Measurements from ENCODE around the gene BCR. TPM values are rescaled to one million over a fixed set of nuclear protein-coding genes. Genes with fewer than 3 reads are reported as not detected.

Gene BCR
- total and polyA plus RNA-seq, 2 of the 13 experiments (the other 11 are each of a cell fraction or from before 2014, with no cell fraction given) = 19.9 to 33.6 TPM

DNA sequence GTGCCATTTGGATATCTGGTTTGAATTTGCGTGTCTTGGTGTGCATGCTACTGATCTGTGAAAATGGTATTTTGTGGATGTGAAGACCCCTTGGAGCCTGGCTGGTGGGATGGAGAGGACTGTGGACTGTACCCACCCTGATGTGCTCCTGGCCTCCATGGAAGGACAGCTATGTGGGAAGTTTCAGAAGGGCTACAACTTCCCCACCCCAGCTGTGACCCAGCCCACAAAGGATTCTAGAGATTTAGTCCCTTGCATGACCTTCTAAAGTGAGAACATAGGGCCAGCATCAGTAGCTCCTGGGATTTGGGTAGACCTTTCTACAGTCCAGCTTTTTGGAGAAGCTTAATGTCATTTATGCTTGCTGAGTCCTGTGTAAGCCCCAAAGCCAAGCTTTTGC lies 173.4 kb downstream of the BCR start (continued):
- TF ChIP-seq, protein P1, sequence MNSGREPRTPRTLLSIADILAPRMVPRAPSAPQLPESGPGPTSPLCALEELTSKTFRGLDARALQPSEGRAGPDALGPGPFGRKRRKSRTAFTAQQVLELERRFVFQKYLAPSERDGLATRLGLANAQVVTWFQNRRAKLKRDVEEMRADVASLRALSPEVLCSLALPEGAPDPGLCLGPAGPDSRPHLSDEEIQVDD (CRISPR knock-in tag; IDR thresholded peaks at IDR 0.05; ENCODE audit: borderline replicate concordance) = no peak
- no peak for TF ChIP-seq MIER3 (CRISPR knock-in tag; IDR thresholded peaks at IDR 0.05; ENCODE audit: borderline replicate concordance)
- no peak for TF ChIP-seq NFIB (CRISPR knock-in tag; IDR thresholded peaks at IDR 0.05; ENCODE audit: borderline replicate concordance)
- TF ChIP-seq ZNF136 (CRISPR knock-in tag; IDR thresholded peaks at IDR 0.05; ENCODE audit: low read depth) = no peak
- TF ChIP-seq GPN1 (CRISPR knock-in tag; IDR thresholded peaks at IDR 0.05; ENCODE audit: borderline replicate concordance) = no peak
- TF ChIP-seq REXO4 (CRISPR knock-in tag; IDR thresholded peaks at IDR 0.05; ENCODE audit: borderline replicate concordance) = no peak

DNA sequence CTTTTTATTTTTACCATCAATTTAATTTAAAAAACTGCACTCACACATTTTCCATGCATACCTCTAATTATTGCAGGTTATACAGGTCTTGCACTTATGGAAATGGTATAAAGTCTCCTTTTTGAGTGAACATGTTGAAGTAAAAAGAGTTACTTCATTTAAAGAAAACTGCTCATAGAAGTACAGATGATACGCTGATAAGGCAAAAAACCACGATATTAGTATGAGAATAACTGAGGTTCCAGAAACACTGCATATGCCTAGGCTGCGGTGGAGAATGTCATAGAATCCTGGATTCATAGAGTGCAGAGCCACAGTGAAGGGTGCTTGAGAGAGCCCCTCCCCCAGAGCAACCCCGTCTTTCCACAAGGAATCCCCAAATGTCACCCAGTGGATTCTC lies 175.8 kb downstream of the BCR start:
- no peaks in the 10 kb centered on the region for H4K20me1 ChIP-seq (ENCODE audit: insufficient read depth, low read length)
- no peaks in the 10 kb centered on the region for H3K79me2 ChIP-seq (ENCODE audit: insufficient read depth, low read length)
- no peaks in the 10 kb centered on the region for H3K9me3 ChIP-seq (ENCODE audit: low read length)
- intact Hi-C loops (cut with micrococcal nuclease; ENCODE audit: unreplicated experiment) (no loop called here), in situ Hi-C loops (cut with HindIII; ENCODE audit: extremely low pct_ligation_motif_present, low pct_unique_long_range_greater_than_20kb) (no loop called here)
- 40% methylated on average over 4 of the region's 4 CpGs for WGBS (ENCODE audit: low lambda C conversion rate)
- DNase-seq (ENCODE audit: low spot score) (no peak), ATAC-seq (no peak), FAIRE-seq (no peak)
- no peak overlapping the region for H2AFZ ChIP-seq (ENCODE audit: low read length)
- ChIA-PET POLR2A (no interaction called here), CTCF (ENCODE audit: low intra/inter-chr PET ratio, low total read pairs) (no interaction called here)
- H3K27me3 ChIP-seq (ENCODE audit: control insufficient read depth in 1 of 2, insufficient read depth in 2 of 2, low read length in 2 of 2) = peaks cover 0 to 34% of the 10 kb centered on the region in 2 experiments; a peak in 2 of 5 replicates
- H3K36me3 ChIP-seq (replicated peaks in 1 of 2; ENCODE audit: control insufficient read depth in 1 of 2, insufficient read depth in 2 of 2, low read length in 2 of 2) = no peaks in the 10 kb centered on the region
- no peak overlapping the region for H3K9ac ChIP-seq (ENCODE audit: insufficient read depth, low read depth, low read length)
- no TSS peak for BruUV-seq (replicated peaks)
- no peaks in the 10 kb centered on the region for H3K4me1 ChIP-seq (ENCODE audit: insufficient read depth, low read length)
- H3K27ac ChIP-seq (ENCODE audit: extremely low read length, insufficient read depth, low read length) = no peak overlapping the region
- H3K4me3 ChIP-seq (replicated peaks in 1 of 3; ENCODE audit: insufficient read depth in 1 of 3, low read depth in 2 of 3, low read length in 3 of 3) = no peak overlapping the region
- H3K4me2 ChIP-seq (ENCODE audit: low read depth, low read length) = no peak overlapping the region
- TF ChIP-seq, protein P2, sequence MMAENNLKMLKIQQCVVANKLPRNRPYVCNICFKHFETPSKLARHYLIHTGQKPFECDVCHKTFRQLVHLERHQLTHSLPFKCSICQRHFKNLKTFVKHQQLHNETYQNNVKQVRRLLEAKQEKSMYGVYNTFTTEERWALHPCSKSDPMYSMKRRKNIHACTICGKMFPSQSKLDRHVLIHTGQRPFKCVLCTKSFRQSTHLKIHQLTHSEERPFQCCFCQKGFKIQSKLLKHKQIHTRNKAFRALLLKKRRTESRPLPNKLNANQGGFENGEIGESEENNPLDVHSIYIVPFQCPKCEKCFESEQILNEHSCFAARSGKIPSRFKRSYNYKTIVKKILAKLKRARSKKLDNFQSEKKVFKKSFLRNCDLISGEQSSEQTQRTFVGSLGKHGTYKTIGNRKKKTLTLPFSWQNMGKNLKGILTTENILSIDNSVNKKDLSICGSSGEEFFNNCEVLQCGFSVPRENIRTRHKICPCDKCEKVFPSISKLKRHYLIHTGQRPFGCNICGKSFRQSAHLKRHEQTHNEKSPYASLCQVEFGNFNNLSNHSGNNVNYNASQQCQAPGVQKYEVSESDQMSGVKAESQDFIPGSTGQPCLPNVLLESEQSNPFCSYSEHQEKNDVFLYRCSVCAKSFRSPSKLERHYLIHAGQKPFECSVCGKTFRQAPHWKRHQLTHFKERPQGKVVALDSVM (CRISPR knock-in tag; IDR thresholded peaks at IDR 0.05) = no peak
- TF ChIP-seq MED8 (CRISPR knock-in tag; IDR thresholded peaks at IDR 0.05; ENCODE audit: insufficient replicate concordance) = no peak
- peak; percentile 43; the same call in 1 of the 2 replicates for TF ChIP-seq MAFF (IDR thresholded peaks at IDR 0.05; ENCODE audit: low read depth, low read length)
- peak; percentile 61 to 65 for TF ChIP-seq MAFK (conservative IDR thresholded peaks at IDR 0.05 in 1 of 2, IDR thresholded peaks at IDR 0.05 in 1 of 2; ENCODE audit: low read length in 2 of 2)
